Mammary epithelial cell (primary cell): ENCODE data around the gene M6PR.

Source experiments
- CTCF ChIP-seq, 2 donors: IDR thresholded peaks in 1 of 2; conservative IDR thresholded peaks in 1 of 2; 2 replicates each; pipeline ENCODE4 v1.5.1; 2011 to 2012; ENCODE audit warnings: inconsistent platforms in 2 of 2, low read length in 2 of 2, mild to moderate bottlenecking in 2 of 2, control low read depth in 1 of 2, low read depth in 1 of 2; ENCODE audit not compliant: insufficient read depth in 1 of 2; ENCODE audit errors: extremely low read depth in 1 of 2
- EZH2 ChIP-seq: IDR thresholded peaks from 2 replicates; pipeline ENCODE4 v1.6.1; 2012; ENCODE audit warnings: low read length, inconsistent platforms, borderline replicate concordance

DNA sequence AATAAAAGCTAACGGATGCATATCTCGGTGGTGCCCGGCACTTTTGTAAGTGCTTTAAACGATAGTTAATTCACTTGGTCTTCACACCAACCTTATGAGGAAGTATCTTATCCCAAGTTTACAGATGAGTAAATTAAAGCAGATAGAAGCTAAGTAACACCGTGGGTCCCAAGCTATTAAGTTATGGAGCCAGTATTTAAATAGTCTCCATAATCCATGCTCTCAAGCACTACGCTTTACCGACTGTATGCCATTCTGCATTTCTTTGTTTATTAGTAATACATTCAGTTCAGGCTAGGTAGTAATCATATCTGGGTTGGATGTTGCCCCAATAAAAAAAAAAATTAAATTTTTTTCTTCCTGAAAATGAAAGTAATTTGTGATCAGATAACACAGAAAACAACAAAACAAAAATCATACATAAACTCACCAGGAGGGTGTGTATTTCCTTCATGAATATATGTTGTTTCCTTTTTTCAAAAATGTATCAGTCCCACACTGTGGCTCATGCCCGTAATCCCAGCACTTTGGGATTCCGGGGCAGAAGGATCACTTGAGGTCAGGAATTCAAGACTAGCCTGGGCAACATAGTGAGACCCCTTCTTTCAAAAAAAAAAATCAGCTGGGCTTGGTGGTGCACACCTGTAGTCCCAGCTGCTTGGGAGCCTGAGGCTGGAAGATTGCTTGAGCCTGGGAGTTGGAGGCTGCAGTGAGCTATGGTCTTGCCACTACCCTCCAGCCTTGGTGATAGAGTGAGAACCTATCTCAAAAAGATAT is 1.4 kb upstream of the M6PR start:
- no peak for TF ChIP-seq CTCF (conservative IDR thresholded peaks at IDR 0.05 in 1 of 2, IDR thresholded peaks at IDR 0.05 in 1 of 2; ENCODE audit: extremely low read depth in 1 of 2, insufficient read depth in 1 of 2, low read depth in 1 of 2, low read length in 2 of 2)
- no peak for TF ChIP-seq EZH2
